ENCODE measurements around the gene OST4. TPM values are rescaled to one million over a fixed set of nuclear protein-coding genes. Genes with fewer than 3 reads are reported as not detected.
A peak's percentile ranks its signal among the peaks of the same experiment; 100 is the strongest.

Gene OST4
- total RNA-seq, 2 experiments from 2014 or later = 309 to 386 TPM

DNA sequence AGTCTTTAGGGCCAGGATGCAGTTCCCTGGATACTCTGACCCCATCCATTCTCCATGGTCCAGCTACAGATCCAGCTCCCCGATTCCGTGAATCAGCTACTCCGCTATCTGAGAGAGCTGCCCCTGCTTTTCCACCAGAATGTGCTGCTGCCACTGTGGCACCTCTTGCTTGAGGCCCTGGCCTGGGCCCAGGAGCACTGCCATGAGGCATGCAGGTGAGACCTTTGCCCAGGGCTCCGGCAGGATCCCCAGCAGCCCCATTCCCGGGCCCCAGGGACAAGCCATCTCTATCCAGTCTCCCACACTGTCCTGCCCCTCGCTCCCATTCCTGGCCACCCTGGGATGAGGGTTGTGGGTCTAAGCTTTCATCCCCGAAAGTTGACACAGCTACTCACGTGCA, 31.2 kb downstream of the OST4 start:
- Mint-ChIP-seq H3K27me3 (no peaks in the 10 kb centered on the region), H3K9me3 (no peaks in the 10 kb centered on the region), H3K4me3 (no peak overlapping the region), H3K4me1 (peaks cover 9% of the 10 kb centered on the region), H3K36me3 (ENCODE audit: low read depth) (peaks cover 39% of the 10 kb centered on the region), H3K27ac (no peak overlapping the region)
- ChIA-PET CTCF (interaction anchor here (1.2 to 4.3 kb wide), 2 partner anchors 10 to 13 kb away, joined by 4 to 29 read pairs; partner anchors contain the start of gene AGBL5), POLR2A (no interaction called here)
- no peak for DNase-seq

- peaks cover 13% of the 10 kb centered on the region for H3K4me1 Mint-ChIP-seq
- H3K4me3 Mint-ChIP-seq = no peak overlapping the region
- DNase-seq = no peak
- H3K27me3 Mint-ChIP-seq = no peaks in the 10 kb centered on the region
- H3K36me3 Mint-ChIP-seq (ENCODE audit: low read depth) = peaks cover 43% of the 10 kb centered on the region
- CTCF ChIA-PET = interaction anchor here (0.5 to 4.3 kb wide), 5 partner anchors 10 to 253 kb away, joined by 3 to 29 read pairs (median 4); partner anchors contain the start of gene AGBL5
- no peaks in the 10 kb centered on the region for H3K9me3 Mint-ChIP-seq
- H3K27ac Mint-ChIP-seq = no peak overlapping the region
- POLR2A ChIA-PET = no interaction called here
Observed at GRCh38 chr2:27039871-27040270, 31.6 kb downstream of the OST4 start.

DNA sequence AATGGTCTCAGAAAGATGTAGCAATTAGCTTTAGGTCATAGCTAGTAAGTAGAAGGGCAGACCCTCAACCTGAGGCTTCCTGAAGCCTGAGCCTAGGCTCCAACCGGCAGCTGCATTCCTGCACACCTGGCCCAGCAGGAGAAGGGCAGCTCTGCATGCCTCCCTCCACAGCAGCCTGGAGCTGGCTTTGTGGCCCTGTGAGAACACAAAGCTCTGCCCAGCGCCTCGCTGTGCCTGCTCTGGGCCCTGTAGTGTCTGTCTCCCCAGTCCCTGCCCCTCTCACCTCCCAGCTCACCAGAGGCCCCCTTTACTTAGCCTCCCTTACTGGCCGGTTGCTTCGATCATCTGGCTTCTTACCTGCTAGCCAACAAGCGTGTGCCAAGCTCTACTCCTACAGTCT, 32.0 kb downstream of the OST4 start:
- H3K27ac Mint-ChIP-seq = no peak overlapping the region
- CTCF ChIA-PET = interaction anchor here (0.5 to 4.3 kb wide), 5 partner anchors 11 to 253 kb away, joined by 3 to 29 read pairs (median 4); partner anchors contain the start of gene AGBL5
- peaks cover 42% of the 10 kb centered on the region for H3K36me3 Mint-ChIP-seq (ENCODE audit: low read depth)

GRCh38 chr2:27038631-27039339, 32.7 kb downstream of the OST4 start:
- H3K27me3 Mint-ChIP-seq = no peaks in the 10 kb centered on the region
- H3K36me3 Mint-ChIP-seq (ENCODE audit: low read depth) = peaks cover 48% of the 10 kb centered on the region
- ChIA-PET CTCF (interaction anchor here (0.6 to 4.3 kb wide), 4 partner anchors 12 to 79 kb away, joined by 3 to 29 read pairs (median 5); partner anchors contain the start of gene AGBL5), POLR2A (interaction anchor here (1.0 kb wide), 1 partner anchor 13 kb away, joined by 3 read pairs; the partner anchor contains the start of gene AGBL5)
- no peak overlapping the region for H3K4me3 Mint-ChIP-seq
- peak overlapping the region; percentile 62 for H3K27ac Mint-ChIP-seq
- no peak for DNase-seq
- H3K4me1 Mint-ChIP-seq = peaks cover 22% of the 10 kb centered on the region
- no peaks in the 10 kb centered on the region for H3K9me3 Mint-ChIP-seq

More for the DNA sequence above, 32.0 kb downstream of the OST4 start:
- Mint-ChIP-seq H3K4me3 (no peak overlapping the region), H3K27me3 (no peaks in the 10 kb centered on the region), H3K4me1 (peaks cover 16% of the 10 kb centered on the region), H3K9me3 (no peaks in the 10 kb centered on the region)
- POLR2A ChIA-PET = interaction anchor here (0.5 to 1.0 kb wide), 2 partner anchors 12 to 23 kb away, joined by 3 read pairs; partner anchors contain the start of gene AGBL5
- DNase-seq = no peak

GRCh38 chr2:27038012-27038411, 33.4 kb downstream of the OST4 start:
- H3K27me3 Mint-ChIP-seq = no peaks in the 10 kb centered on the region
- ChIA-PET POLR2A (no interaction called here), CTCF (interaction anchor here (1.0 to 4.3 kb wide), 3 partner anchors 12 to 330 kb away, joined by 3 to 29 read pairs (median 6); partner anchors contain the start of gene AGBL5)
- H3K4me1 Mint-ChIP-seq = peaks cover 27% of the 10 kb centered on the region
- H3K36me3 Mint-ChIP-seq (ENCODE audit: low read depth) = peaks cover 50% of the 10 kb centered on the region
- no peak overlapping the region for H3K4me3 Mint-ChIP-seq
- H3K27ac Mint-ChIP-seq = no peak overlapping the region
- no peak for DNase-seq
- no peaks in the 10 kb centered on the region for H3K9me3 Mint-ChIP-seq

DNA sequence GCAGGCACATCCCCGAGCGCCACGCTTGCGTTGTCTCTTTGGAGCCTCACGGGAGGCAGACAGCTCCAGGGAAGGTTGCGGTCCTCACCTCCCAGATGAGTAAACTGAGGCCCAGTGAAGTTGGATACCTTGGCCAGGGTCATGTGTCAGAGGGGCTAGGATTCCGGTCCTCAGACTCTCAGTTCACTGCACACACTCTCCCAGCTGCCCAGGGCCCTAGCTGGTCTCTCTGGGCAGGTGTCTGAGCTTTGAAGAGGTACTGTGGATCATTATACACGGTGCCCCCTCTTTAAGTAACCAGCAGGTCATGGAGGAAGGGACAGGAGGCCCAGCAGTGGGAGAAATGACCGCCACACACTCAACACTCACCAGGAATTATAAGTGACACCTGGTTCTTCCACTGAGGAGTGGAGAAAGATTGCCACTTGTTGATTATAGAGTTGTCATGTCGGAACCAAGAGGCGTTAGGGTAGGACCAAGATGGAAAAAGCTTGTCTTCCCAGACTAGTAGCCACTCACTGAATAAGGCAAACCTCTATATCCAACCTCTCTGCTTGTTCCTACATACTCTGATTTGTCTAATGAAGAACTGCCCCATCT, 38.1 kb downstream of the OST4 start:
- ChIA-PET CTCF (interaction anchor here (0.6 to 3.9 kb wide), 7 partner anchors 10 to 270 kb away, joined by 3 to 11 read pairs (median 4); partner anchors contain the start of gene AGBL5), POLR2A (interaction anchor here (0.5 to 1.3 kb wide), 2 partner anchors 17 to 254 kb away, joined by 3 to 4 read pairs; no protein-coding TSS in a partner anchor)
- Mint-ChIP-seq H3K9me3 (no peaks in the 10 kb centered on the region), H3K4me1 (peaks cover 52% of the 10 kb centered on the region), H3K4me3 (peak overlapping the region; percentile 91), H3K36me3 (ENCODE audit: low read depth) (peaks cover 43% of the 10 kb centered on the region), H3K27me3 (no peaks in the 10 kb centered on the region), H3K27ac (peak overlapping the region; percentile 90)
- DNase-seq = no peak

- peak within 1 kb of the TSS; percentile 90 for H3K27ac Mint-ChIP-seq
- peak; percentile 82 for DNase-seq
- ChIA-PET POLR2A (no interaction called here), CTCF (interaction anchor here (0.7 to 2.4 kb wide), 4 partner anchors 17 to 56 kb away, joined by 3 to 8 read pairs (median 4); partner anchors contain the start of gene AGBL5)
- H3K9me3 Mint-ChIP-seq = no peaks in the 10 kb centered on the region
- peak within 1 kb of the TSS; percentile 91 for H3K4me3 Mint-ChIP-seq
- no peaks in the 10 kb centered on the region for H3K27me3 Mint-ChIP-seq
- H3K4me1 Mint-ChIP-seq = peaks cover 56% of the 10 kb centered on the region
- H3K36me3 Mint-ChIP-seq (ENCODE audit: low read depth) = peaks cover 43% of the 10 kb centered on the region
Observed at GRCh38 chr2:27032495-27033252, 38.8 kb downstream of the OST4 start, which contains the start of gene TMEM214. Gene TMEM214, plus strand, starts transcription at chr2:27032965. Its CDS starts 51 bp downstream, at chr2:27033016.

DNA sequence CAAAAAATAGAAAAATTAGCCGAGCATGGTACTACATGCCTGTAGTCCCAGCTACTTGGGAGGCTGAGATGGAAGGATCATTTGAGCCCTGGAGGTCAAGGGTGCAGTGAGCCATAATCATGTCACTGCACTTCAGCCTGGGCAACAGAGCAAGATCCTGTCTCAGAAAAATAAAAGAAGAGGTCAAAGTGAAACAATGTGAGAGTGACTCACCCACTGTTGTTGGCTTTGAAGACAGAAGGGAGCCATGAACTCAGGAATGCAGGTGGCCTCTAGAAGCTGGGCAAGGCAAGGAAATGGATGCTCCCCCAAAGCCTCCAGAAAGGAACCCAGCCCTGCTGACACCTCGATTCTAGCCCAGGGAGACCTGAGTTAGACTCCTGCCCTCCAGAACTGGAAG, 42.4 kb downstream of the OST4 start:
- CTCF ChIA-PET = interaction anchor here (0.9 to 1.1 kb wide), 2 partner anchors 12 to 182 kb away, joined by 3 read pairs; no protein-coding TSS in a partner anchor
- Mint-ChIP-seq H3K27ac (no peak overlapping the region), H3K4me3 (no peak overlapping the region), H3K27me3 (no peaks in the 10 kb centered on the region), H3K4me1 (peaks cover 41% of the 10 kb centered on the region), H3K9me3 (no peaks in the 10 kb centered on the region), H3K36me3 (ENCODE audit: low read depth) (peaks cover 20% of the 10 kb centered on the region)
- DNase-seq = no peak
- POLR2A ChIA-PET = no interaction called here

DNA sequence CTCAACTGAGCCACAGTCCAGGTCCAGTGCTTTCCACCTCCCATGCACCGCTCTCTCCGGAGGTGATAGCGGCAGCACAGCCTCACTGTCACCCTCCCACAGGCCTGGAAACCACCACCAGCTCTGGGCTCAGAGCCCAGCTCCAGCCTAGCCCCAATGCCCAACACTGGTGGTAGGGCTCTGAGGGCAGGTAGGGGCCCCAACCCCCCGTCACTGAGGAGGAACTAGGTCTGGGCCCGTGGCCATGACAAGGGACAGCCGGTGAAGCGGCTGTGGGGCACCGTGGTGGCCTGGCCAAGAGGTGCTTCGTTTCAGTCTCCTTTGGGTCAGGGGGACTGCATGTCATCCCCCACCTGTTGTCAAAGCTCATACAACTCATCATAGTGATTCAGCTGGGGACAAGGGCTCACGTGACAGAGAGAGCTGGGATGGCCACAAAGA, 44.2 kb downstream of the OST4 start:
- no peak for DNase-seq
- Mint-ChIP-seq H3K27ac (no peak overlapping the region), H3K4me3 (no peak overlapping the region), H3K4me1 (peaks cover 31% of the 10 kb centered on the region), H3K27me3 (no peaks in the 10 kb centered on the region), H3K9me3 (no peaks in the 10 kb centered on the region), H3K36me3 (ENCODE audit: low read depth) (peaks cover 15% of the 10 kb centered on the region)
- CTCF ChIA-PET = interaction anchor here (2.0 kb wide), 1 partner anchor 10 kb away, joined by 5 read pairs; no protein-coding TSS in a partner anchor
- POLR2A ChIA-PET = no interaction called here

DNA sequence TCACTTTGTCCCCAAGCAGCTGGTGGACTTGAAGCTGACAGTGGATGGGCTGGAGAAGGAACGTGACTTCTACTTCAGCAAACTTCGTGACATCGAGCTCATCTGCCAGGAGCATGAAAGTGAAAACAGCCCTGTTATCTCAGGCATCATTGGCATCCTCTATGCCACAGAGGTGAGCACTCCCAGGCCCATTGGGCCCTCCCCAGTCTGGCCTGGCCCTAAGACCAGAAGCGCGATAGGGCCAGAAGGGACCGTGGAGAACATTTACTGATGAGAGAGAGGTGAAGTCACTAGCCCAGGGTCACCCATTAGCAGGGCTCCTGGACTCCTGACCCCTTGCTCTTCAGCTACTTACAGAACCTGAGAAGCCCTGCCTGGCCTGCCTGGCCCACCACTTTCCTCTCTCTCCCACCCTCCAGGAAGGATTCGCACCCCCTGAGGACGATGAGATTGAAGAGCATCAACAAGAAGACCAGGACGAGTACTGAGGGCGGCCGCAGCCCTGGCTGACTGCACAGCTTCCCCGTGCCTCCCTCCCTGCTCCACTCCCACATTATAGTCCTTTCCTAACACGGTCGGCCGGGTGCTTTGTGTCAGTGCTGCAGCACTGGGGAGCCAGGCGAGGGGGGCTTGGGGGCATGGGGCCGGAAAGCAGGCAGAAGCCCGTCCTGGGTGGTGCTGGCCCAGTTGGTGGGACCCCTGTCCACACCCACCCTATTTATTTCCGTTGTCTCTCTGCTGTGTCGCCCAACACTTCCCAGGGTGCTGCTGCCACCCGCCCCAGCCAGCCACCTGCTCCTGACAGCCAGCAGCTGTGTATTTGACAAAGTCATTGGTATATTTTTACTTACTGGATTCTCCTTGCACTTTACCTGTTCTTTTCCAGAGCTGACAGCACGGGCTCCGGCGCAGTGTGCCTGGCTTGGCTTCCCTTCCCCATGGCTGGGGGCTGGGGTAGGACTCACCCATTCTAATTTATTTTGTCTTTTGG, 45.3 kb downstream of the OST4 start:
- POLR2A ChIA-PET = no interaction called here
- H3K4me3 Mint-ChIP-seq = no peak overlapping the region
- CTCF ChIA-PET = interaction anchor here (1.4 to 2.0 kb wide), 3 partner anchors 9 to 277 kb away, joined by 5 to 7 read pairs (median 7); no protein-coding TSS in a partner anchor
- no peaks in the 10 kb centered on the region for H3K27me3 Mint-ChIP-seq
- peaks cover 20% of the 10 kb centered on the region for H3K4me1 Mint-ChIP-seq
- peaks cover 5% of the 10 kb centered on the region for H3K36me3 Mint-ChIP-seq (ENCODE audit: low read depth)
- H3K27ac Mint-ChIP-seq = no peak overlapping the region
- no peaks in the 10 kb centered on the region for H3K9me3 Mint-ChIP-seq
- no peak for DNase-seq

DNA sequence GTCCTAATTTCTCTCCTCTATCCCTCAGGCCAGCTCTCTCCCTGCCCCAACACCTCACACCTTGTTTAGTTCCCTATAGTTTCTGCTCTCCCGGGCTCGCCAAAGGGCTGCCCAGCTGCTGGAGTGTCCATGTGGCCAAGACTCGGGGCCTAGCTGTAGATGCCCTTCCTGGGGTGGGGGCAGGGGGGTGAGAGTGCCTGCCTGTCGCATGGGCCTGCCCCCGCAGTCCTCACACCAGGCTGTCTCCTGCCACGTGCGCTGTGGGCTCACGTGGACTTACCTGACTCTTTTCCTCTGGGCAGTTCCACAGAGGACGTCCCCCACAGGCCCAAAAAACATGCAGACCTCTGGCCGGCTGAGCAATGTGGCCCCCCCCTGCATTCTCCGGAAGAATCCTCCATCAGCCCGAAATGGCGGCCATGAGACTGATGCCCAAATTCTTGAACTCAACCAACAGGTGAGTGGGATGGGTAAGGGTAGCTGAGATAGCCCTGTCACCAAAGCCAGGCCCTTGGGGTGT, 46.1 kb downstream of the OST4 start:
- H3K4me3 Mint-ChIP-seq = no peak overlapping the region
- no peaks in the 10 kb centered on the region for H3K27me3 Mint-ChIP-seq
- H3K4me1 Mint-ChIP-seq = peaks cover 14% of the 10 kb centered on the region
- H3K36me3 Mint-ChIP-seq (ENCODE audit: low read depth) = peaks cover 4% of the 10 kb centered on the region
- no peak overlapping the region for H3K27ac Mint-ChIP-seq
- DNase-seq = no peak
- CTCF ChIA-PET = interaction anchor here (1.4 to 2.0 kb wide), 3 partner anchors 9 to 278 kb away, joined by 5 to 7 read pairs (median 7); no protein-coding TSS in a partner anchor
- H3K9me3 Mint-ChIP-seq = no peaks in the 10 kb centered on the region
- POLR2A ChIA-PET = no interaction called here
